ENCODE data around the gene GRIA1.

The GRIA1 gene

GRCh38 chr5:153770066-153770465 is 279.6 kb downstream of the GRIA1 start:
- no peak for TF ChIP-seq CTCF (IDR thresholded peaks at IDR 0.05; ENCODE audit: low read depth, low read length)
- no peak overlapping the region for H3K4me3 ChIP-seq (replicated peaks in 1 of 2; ENCODE audit: low read depth in 2 of 2, low read length in 2 of 2)
- DNase-seq (ENCODE audit: low read depth in 2 of 2): no peak

- no peak for DNase-seq (ENCODE audit: low read depth in 2 of 2)
- no peak overlapping the region for H3K4me3 ChIP-seq (replicated peaks in 1 of 2; ENCODE audit: low read depth in 2 of 2, low read length in 2 of 2)
- TF ChIP-seq CTCF (IDR thresholded peaks at IDR 0.05; ENCODE audit: low read depth, low read length): no peak
Observed at GRCh38 chr5:153774686-153775085, 284.2 kb downstream of the GRIA1 start.

GRCh38 chr5:153775923-153776322 is 285.5 kb downstream of the GRIA1 start:
- no peak overlapping the region for H3K4me3 ChIP-seq (replicated peaks in 1 of 2; ENCODE audit: low read depth in 2 of 2, low read length in 2 of 2)
- DNase-seq (ENCODE audit: low read depth in 2 of 2): no peak
- TF ChIP-seq CTCF (IDR thresholded peaks at IDR 0.05; ENCODE audit: low read depth, low read length): no peak

GRCh38 chr5:153777681-153778581 is 287.5 kb downstream of the GRIA1 start:
- TF ChIP-seq CTCF (IDR thresholded peaks at IDR 0.05; ENCODE audit: low read depth, low read length): no peak
- no peak overlapping the region for H3K4me3 ChIP-seq (replicated peaks in 1 of 2; ENCODE audit: low read depth in 2 of 2, low read length in 2 of 2)
- no peak for DNase-seq (ENCODE audit: low read depth in 2 of 2)

- TF ChIP-seq CTCF (IDR thresholded peaks at IDR 0.05; ENCODE audit: low read depth, low read length): no peak
- no peak overlapping the region for H3K4me3 ChIP-seq (replicated peaks in 1 of 2; ENCODE audit: low read depth in 2 of 2, low read length in 2 of 2)
- DNase-seq (ENCODE audit: low read depth in 2 of 2): no peak
Observed at GRCh38 chr5:153779836-153780235, 289.4 kb downstream of the GRIA1 start.

- no peak for TF ChIP-seq CTCF (IDR thresholded peaks at IDR 0.05; ENCODE audit: low read depth, low read length)
- no peak overlapping the region for H3K4me3 ChIP-seq (replicated peaks in 1 of 2; ENCODE audit: low read depth in 2 of 2, low read length in 2 of 2)
- DNase-seq (ENCODE audit: low read depth in 2 of 2): peak in 1 of 2 donors; percentile 35
Observed at GRCh38 chr5:153780876-153781705, 290.6 kb downstream of the GRIA1 start.
